B cell (primary cell): ENCODE data around the gene SLC16A12. TPM values are rescaled to one million over a fixed set of nuclear protein-coding genes. Genes with fewer than 3 reads are reported as not detected.

ENCODE experiments used
- ATAC-seq: fragments of 200-7000 bp; cut with Tn5 transposase; one replicate; pipeline ENCODE4 v1.10.0; 2021; ENCODE audit warnings: low read depth, mild to moderate bottlenecking, moderate number of reproducible peaks, moderate library complexity
- CTCF ChIA-PET: fragments of 350-600 bp; sonication (Branson Sonifier 250); formaldehyde crosslinking; loops from one replicate; lab custom pipeline; 2021; ENCODE audit warnings: antibody characterized with exemption, inconsistent platforms; lab: Charles Lee
- POLR2A ChIA-PET: fragments of 350-600 bp; sonication (Branson Sonifier 250); formaldehyde crosslinking; loops from one replicate; lab custom pipeline; 2021; ENCODE audit warnings: antibody characterized with exemption; lab: Charles Lee
- DNase-seq: peaks from one replicate; pipeline ENCODE4 v3.0.0; 2013
- H2AFZ ChIP-seq: 2 replicates; pipeline ENCODE4 v1.6.1; 2012; ENCODE audit warnings: mild to moderate bottlenecking, low read depth, low read length; ENCODE audit not compliant: insufficient read depth, poor library complexity, severe bottlenecking
- H3K27ac ChIP-seq, 2 donors: 1 replicate in 1 of 2; 2 replicates in 1 of 2; pipeline ENCODE4 v1.5.1; 2012 to 2013; ENCODE audit warnings: low read length in 2 of 2, mild to moderate bottlenecking in 2 of 2, moderate library complexity in 1 of 2
- H3K27me3 ChIP-seq, 4 experiments: fragments of 200-600 bp in 1 of 4; sonication (generic) in 1 of 4; replicated peaks in 1 of 4; 1 replicate in 2 of 4; 2 replicates in 2 of 4; pipeline versions ENCODE4 v1.6.1 to v1.7.0; 2013 to 2016; ENCODE audit warnings: low read length in 3 of 4, mild to moderate bottlenecking in 2 of 4, mixed read lengths in 1 of 4, moderate library complexity in 1 of 4; ENCODE audit not compliant: insufficient read depth in 4 of 4, control insufficient read depth in 3 of 4; ENCODE audit errors: control extremely low read depth in 1 of 4
- H3K36me3 ChIP-seq, 2 experiments: replicated peaks in 1 of 2; 1 replicate in 1 of 2; 2 replicates in 1 of 2; pipeline versions ENCODE4 v1.6.1 to v1.7.1; 2013; ENCODE audit warnings: low read length in 1 of 2; ENCODE audit not compliant: insufficient read depth in 2 of 2, control insufficient read depth in 1 of 2; ENCODE audit errors: control extremely low read depth in 1 of 2, extremely low read depth in 1 of 2
- H3K4me1 ChIP-seq, 2 donors: fragments of 200-600 bp in 1 of 2; sonication (generic) in 1 of 2; 1 replicate in 1 of 2; 2 replicates in 1 of 2; pipeline versions ENCODE4 v1.5.1 to v1.6.1; 2013 to 2017; ENCODE audit warnings: low read length in 2 of 2; ENCODE audit not compliant: control insufficient read depth in 2 of 2, insufficient read depth in 2 of 2
- H3K4me2 ChIP-seq: replicated peaks from 2 replicates; pipeline ENCODE3; 2012; ENCODE audit warnings: mild to moderate bottlenecking, low read depth, low read length; ENCODE audit not compliant: poor library complexity, severe bottlenecking
- H3K4me3 ChIP-seq, 5 experiments: fragments of 200-600 bp in 1 of 5; sonication (generic) in 1 of 5; 1 replicate in 3 of 5; 2 replicates in 2 of 5; pipeline versions ENCODE4 v1.5.1 to v1.7.0; 2011 to 2016; ENCODE audit warnings: low read length in 4 of 5, mild to moderate bottlenecking in 4 of 5, low read depth in 2 of 5, control low read depth in 1 of 5, moderate library complexity in 1 of 5; ENCODE audit not compliant: insufficient read depth in 1 of 5; ENCODE audit errors: control extremely low read depth in 1 of 5, extremely low read depth in 1 of 5
- H3K79me2 ChIP-seq: fragments of 200-600 bp; sonication (generic); one replicate; pipeline ENCODE4 v1.6.0; 2016; ENCODE audit warnings: low read length; ENCODE audit not compliant: control insufficient read depth, insufficient read depth
- H3K9ac ChIP-seq: fragments of 200-600 bp; sonication (generic); 2 replicates; pipeline ENCODE4 v1.6.1; 2017; ENCODE audit warnings: mild to moderate bottlenecking, low read length, moderate library complexity
- H3K9me3 ChIP-seq, 3 donors: one replicate each; pipeline versions ENCODE4 v1.6.1 to v1.7.1; 2013; ENCODE audit warnings: low read length in 2 of 3; ENCODE audit not compliant: control insufficient read depth in 2 of 3, insufficient read depth in 1 of 3; ENCODE audit errors: control extremely low read depth in 1 of 3
- H4K20me1 ChIP-seq: 2 replicates; pipeline ENCODE4 v1.6.0; 2012; ENCODE audit warnings: mild to moderate bottlenecking, low read length; ENCODE audit not compliant: insufficient read depth, control insufficient read depth, poor library complexity, severe bottlenecking
- H3K27ac Mint-ChIP-seq: one replicate; pipeline ENCODE4 v1.8.0; 2021; ENCODE audit warnings: mixed read lengths
- H3K27me3 Mint-ChIP-seq: one replicate; pipeline ENCODE4 v1.8.0; 2021; ENCODE audit warnings: mixed read lengths
- H3K4me1 Mint-ChIP-seq: one replicate; pipeline ENCODE4 v1.8.0; 2021; ENCODE audit warnings: mixed read lengths
- H3K4me3 Mint-ChIP-seq: one replicate; pipeline ENCODE4 v1.8.0; 2021; ENCODE audit warnings: mixed read lengths
- H3K9me3 Mint-ChIP-seq: one replicate; pipeline ENCODE4 v1.8.0; 2022; ENCODE audit warnings: mixed read lengths; ENCODE audit not compliant: insufficient read depth
- CTCF ChIP-seq: fragments of 200-600 bp; IDR thresholded peaks from one replicate; pipeline ENCODE4 v1.8.0; 2022; ENCODE audit warnings: antibody characterized with exemption, mild to moderate bottlenecking
- EZH2 ChIP-seq: IDR thresholded peaks from 2 replicates; pipeline ENCODE4 v1.6.1; 2012; ENCODE audit warnings: borderline replicate concordance, low read depth, mild to moderate bottlenecking, moderate library complexity, low read length; ENCODE audit not compliant: insufficient read depth, poor library complexity, severe bottlenecking
- WGBS: methylation state at CpG from one replicate; pipeline ENCODE4 v1.1.5; 2013; ENCODE audit warnings: missing lambda C conversion rate; ENCODE audit not compliant: insufficient coverage; 5-methylcytosine and 5-hydroxymethylcytosine counted together
- intact Hi-C: fragments of 100-400 bp; cut with micrococcal nuclease; formaldehyde crosslinking; loops from one replicate; pipeline ENCODE4 v1.10.0; 2022
- polyA plus RNA-seq: library from polyadenylated mRNA; depleted of rRNA; stranded (reverse); fragments of >200 nt; gene quantifications from 2 replicates; pipeline ENCODE4 v1.2.3, GENCODE V29; 2012
- total RNA-seq, 2 donors: library from RNA; stranded (reverse); fragments of 120-200 nt in 1 of 2; gene quantifications; 1 replicate in 1 of 2; 2 replicates in 1 of 2; pipeline versions ENCODE4 v1.2.3 to v1.2.4, GENCODE V29; 2013 to 2022

SLC16A12 gene
- total and polyA plus RNA-seq, 2 donors (not counting 1 experiment from before 2014, with no cell fraction given): not detected

GRCh38 chr10:89515031-89515841 lies 20.2 kb downstream of the SLC16A12 start:
- CTCF ChIA-PET: no interaction called here
- DNase-seq: no peak

More at GRCh38 chr10:89515031-89515841, 20.2 kb downstream of the SLC16A12 start:
- intact Hi-C loops: no loop called here
- 86% methylated on average over 6 of the region's 8 CpGs for WGBS
- no peak overlapping the region for H3K4me2 ChIP-seq
- no peak for ATAC-seq
- H3K9me3 ChIP-seq: no peaks in the 10 kb centered on the region
- H3K9me3 Mint-ChIP-seq: no peaks in the 10 kb centered on the region
- H3K27ac Mint-ChIP-seq: no peak overlapping the region
- H3K4me1 Mint-ChIP-seq: no peaks in the 10 kb centered on the region
- no peaks in the 10 kb centered on the region for H4K20me1 ChIP-seq
- H3K4me3 Mint-ChIP-seq: no peak overlapping the region
- TF ChIP-seq CTCF: no peak
- no peak for TF ChIP-seq EZH2
- no peaks in the 10 kb centered on the region for H3K36me3 ChIP-seq
- H3K27me3 ChIP-seq: peaks cover 0 to 3% (median 0%) of the 10 kb centered on the region in 4 experiments
- no peak overlapping the region for H3K4me3 ChIP-seq
- POLR2A ChIA-PET: no interaction called here
- no peak overlapping the region for H3K27ac ChIP-seq
- no peaks in the 10 kb centered on the region for H3K4me1 ChIP-seq
- H3K27me3 Mint-ChIP-seq: peaks cover 3% of the 10 kb centered on the region
- no peak overlapping the region for H2AFZ ChIP-seq
- H3K9ac ChIP-seq: no peak overlapping the region
- H3K79me2 ChIP-seq: no peaks in the 10 kb centered on the region
